ENCODE results near the gene NOVA1. TPM values are rescaled to one million over a fixed set of nuclear protein-coding genes. Genes with fewer than 3 reads are reported as not detected.

The NOVA1 gene
- total RNA-seq, 6 experiments from 2014 or later: 0.12 to 2.0 (median 0.47) TPM

- intact Hi-C loops (cut with DNase I): no loop called here
- WGBS (ENCODE audit: insufficient coverage, low coverage, low lambda C conversion rate, missing lambda C conversion rate): 83% methylated on average over 1 of the region's 1 CpG
- Histone ChIP-seq H3K27ac (no peak overlapping the region), H3K9me3 (no peaks in the 10 kb centered on the region), H3K4me3 (no peak overlapping the region), H3K4me1 (no peaks in the 10 kb centered on the region), H3K27me3 (no peaks in the 10 kb centered on the region), H3K36me3 (no peaks in the 10 kb centered on the region)
- no peak for TF ChIP-seq POLR2A (IDR thresholded peaks at IDR 0.05)
- TF ChIP-seq CTCF (IDR thresholded peaks at IDR 0.05): no peak
- DNase-seq (no peak), ATAC-seq (no peak)
Observed at GRCh38 chr14:26400373-26400772, 197.5 kb downstream of the NOVA1 start.

GRCh38 chr14:26398616-26399015 lies 199.2 kb downstream of the NOVA1 start:
- Histone ChIP-seq H3K27me3 (no peaks in the 10 kb centered on the region), H3K9me3 (no peaks in the 10 kb centered on the region), H3K4me3 (no peak overlapping the region), H3K36me3 (no peaks in the 10 kb centered on the region), H3K4me1 (no peaks in the 10 kb centered on the region), H3K27ac (no peak overlapping the region)
- DNase-seq (no peak), ATAC-seq (no peak)
- intact Hi-C loops (cut with DNase I): no loop called here
- no peak for TF ChIP-seq CTCF (IDR thresholded peaks at IDR 0.05)
- no peak for TF ChIP-seq POLR2A (IDR thresholded peaks at IDR 0.05)
